NCI-H774 (cell line): ENCODE measurements around the gene JAZF1.

ENCODE experiments used
- DNase-seq: peaks from one replicate; lab custom pipeline; 2025; lab: John Stamatoyannopoulos, UW

Gene JAZF1

DNA sequence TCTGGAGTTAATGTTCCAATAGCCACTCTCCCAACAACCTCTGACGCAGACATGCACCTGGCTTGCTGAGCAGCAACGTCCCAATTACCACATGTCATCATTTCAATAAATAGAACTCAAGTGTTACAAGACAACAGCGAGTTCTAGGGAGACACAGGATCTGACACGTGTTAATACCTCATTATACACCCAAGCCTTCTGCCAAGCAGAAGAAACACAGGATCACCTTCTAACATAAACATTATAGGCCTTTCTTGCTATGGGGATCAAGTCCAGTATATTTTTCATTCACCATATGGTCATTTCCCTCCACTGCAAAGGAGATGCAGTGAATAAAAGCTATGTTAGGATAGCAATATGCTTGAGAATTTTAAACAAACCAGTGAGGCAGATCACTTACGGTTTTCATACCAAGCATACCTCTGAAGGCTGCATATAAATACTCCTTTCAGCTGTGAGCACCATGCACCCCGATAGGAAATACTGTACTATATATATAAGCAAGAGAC is 74.2 kb downstream of the JAZF1 start:
- peak; percentile 77 for DNase-seq

GRCh38 chr7:28105234-28105633 is 75.4 kb downstream of the JAZF1 start:
- DNase-seq = no peak

DNA sequence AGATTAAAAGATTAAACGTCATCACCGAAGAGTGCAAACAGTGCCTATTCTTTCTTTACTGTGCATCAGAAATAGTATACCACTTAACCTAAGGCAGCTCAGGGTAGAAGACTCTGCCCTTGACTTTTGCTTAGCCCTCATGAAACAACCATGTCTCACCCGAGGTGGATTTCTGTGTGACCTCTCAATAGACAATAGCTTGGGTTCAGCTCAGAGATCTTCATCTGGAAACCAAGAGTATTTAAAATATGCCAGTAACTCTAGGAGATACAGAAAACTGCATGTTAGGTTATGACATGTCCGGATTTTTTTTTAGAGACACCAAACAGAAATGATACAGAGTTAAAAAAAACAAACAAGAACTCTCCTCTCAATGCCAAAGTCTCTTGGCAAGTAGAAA is 75.8 kb downstream of the JAZF1 start:
- no peak for DNase-seq

- no peak for DNase-seq
Observed at GRCh38 chr7:28104041-28104541, 76.5 kb downstream of the JAZF1 start.

GRCh38 chr7:28102797-28103196 is 77.8 kb downstream of the JAZF1 start:
- no peak for DNase-seq

GRCh38 chr7:28096713-28097112 is 83.9 kb downstream of the JAZF1 start:
- peak; percentile 21 for DNase-seq

- DNase-seq = no peak
Observed at GRCh38 chr7:28095231-28095630, 85.4 kb downstream of the JAZF1 start.

DNA sequence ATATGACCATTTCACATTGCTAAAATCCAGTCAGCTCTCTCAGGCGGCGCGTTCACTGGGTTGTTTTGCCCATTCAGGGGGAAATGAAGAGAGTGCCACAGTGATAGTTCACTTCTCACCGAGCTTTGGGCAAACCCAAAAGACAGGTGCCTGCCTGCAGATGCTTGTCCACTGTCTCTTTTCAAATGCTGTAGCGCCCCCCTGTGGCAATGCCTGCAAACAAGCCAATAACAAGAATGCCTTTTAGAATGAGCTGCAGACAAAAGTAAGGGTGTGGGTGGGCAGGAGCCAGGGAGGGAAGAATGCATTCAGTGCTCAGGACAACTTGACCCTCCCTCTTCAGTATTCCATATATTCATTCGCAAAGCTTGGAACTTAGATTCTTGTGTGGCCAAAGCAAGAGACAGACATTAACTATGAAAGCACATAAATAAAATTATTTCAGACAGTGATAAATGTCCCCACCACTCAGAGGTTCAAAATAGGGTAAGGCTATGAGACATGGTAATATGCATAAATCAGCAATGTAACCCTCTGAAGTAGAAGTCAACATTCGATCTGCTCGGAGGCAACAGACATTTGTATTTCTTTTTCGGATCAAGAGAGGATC is 86.9 kb downstream of the JAZF1 start:
- peak; percentile 56 for DNase-seq

- DNase-seq = no peak
Observed at GRCh38 chr7:28091190-28091589, 89.4 kb downstream of the JAZF1 start.

DNA sequence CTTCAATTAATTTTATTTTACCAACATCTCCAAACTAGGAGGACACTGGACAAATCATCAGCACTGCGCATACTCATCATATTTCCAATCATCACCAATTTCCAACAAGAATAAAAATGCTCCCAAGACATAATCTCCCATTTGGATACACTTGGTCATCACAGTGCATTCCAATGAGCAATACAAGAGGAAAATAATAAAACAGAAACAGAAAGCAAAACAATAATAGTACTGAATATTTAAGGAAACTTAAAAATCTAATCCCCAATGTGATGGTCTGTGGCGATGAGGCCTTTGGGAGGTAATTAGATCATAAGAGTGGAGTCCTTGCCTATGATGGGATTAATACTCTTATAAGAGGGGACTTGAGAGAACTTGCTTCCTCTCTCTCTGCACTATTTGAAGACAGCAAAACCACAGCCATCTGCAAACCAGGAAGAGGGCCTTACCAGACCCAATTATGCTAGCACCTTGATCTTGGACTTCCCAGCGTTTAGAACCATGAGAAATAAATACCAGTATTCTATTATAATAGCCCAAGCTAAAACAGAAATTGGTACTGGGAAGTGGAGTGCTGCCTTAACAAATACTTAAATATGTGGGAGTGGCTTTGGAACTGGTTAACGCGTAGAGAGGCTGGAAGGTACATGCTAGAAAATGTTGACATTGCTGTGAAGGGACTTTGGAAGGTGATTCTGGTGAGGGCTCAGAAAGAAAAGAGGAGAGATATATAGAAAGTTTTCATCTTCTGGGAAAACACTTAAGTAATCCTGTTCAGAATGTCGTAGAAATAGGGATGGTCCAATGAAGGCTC is 91.5 kb downstream of the JAZF1 start:
- DNase-seq = no peak

- DNase-seq = no peak
Observed at GRCh38 chr7:28088032-28088431, 92.6 kb downstream of the JAZF1 start.

DNA sequence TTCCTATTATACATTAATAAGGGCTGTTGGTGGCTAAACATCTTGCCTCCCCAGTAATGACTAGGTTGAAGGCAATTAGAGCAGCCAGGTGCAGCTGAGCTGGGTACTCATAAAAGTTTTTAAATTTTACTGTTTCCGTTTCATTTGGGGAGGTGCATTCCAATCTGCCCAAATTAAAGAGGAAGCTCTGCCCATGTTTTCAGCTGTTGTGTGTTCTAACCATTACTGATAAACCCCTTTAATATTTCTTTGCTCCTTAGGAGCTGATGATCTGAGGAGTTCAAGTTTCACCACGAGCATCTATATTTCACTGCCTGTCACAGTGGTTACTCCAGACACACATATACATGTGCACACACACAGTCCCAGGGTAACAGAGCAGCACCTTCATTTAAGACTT is 94.4 kb downstream of the JAZF1 start:
- no peak for DNase-seq

DNA sequence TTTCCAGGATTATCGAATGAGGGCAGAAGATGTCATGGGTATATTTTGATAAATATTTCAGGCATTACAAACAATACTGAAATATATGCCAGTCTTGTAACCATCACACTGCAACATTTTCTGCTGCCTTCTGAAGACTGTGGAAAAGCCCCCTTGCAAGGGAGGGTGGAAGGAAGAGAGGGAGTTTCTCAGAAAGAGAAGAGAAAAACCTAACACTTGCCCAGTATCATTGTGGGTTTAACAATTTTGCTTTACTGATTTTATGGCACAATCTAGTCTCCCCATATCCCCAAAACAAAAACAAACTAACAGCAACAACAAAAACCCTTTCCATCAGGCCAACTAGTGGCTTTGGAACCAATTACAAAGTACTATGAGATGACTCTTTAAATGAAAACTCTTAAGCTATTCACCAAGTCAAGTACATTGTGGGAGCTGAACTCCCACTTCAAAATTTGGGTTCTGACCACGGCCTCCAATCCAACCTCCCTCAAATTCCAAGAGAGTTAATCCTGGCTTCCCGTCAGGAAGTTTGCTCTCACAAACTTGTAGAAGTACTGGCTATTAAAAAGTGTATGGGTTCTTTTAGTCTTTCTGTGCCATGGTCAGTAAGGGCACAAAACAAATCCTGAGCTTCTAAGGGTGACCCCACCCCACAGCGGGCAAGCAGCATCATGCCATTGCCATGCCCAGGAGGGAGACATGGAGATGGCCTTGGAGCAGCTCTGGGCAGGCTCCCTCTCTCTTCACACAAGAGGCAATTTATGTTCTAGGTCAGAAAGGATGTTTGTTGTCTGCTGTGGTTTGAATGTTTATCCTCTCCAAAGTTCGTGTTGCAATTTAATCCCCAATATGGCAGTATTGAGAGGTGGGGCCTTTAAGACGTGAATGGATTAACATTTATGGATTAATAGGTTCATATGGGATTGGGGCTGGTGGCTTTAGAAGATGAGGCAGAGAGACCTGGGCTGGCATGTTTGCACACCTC is 96.3 kb downstream of the JAZF1 start:
- no peak for DNase-seq

- DNase-seq = no peak
Observed at GRCh38 chr7:28083164-28083997, 97.2 kb downstream of the JAZF1 start.

DNA sequence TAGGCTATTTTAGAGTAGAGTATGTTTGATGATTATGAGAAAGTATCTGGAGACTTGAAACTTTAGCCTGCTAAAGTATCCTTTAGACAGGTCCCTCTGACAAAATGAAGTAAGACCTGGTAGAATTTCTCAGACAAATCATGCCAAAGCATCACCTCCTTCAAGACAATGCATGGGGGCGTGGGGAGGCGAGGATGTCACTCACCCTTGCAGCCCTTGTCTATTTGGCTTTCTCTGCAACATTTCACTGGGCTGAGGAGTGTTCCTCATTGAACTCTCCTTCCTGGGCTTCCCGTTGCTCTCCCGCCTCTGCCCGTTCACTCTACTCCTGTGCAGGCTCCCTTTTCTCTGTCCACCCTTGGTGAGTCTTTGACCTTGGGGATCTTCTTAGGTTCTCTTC is 98.5 kb downstream of the JAZF1 start:
- DNase-seq = no peak

- DNase-seq = no peak
Observed at GRCh38 chr7:28081016-28081415, 99.6 kb downstream of the JAZF1 start.

- DNase-seq = peak; percentile 21
Observed at GRCh38 chr7:28078036-28078901, 102.3 kb downstream of the JAZF1 start.

GRCh38 chr7:28077616-28078015 is 103.0 kb downstream of the JAZF1 start:
- no peak for DNase-seq

DNA sequence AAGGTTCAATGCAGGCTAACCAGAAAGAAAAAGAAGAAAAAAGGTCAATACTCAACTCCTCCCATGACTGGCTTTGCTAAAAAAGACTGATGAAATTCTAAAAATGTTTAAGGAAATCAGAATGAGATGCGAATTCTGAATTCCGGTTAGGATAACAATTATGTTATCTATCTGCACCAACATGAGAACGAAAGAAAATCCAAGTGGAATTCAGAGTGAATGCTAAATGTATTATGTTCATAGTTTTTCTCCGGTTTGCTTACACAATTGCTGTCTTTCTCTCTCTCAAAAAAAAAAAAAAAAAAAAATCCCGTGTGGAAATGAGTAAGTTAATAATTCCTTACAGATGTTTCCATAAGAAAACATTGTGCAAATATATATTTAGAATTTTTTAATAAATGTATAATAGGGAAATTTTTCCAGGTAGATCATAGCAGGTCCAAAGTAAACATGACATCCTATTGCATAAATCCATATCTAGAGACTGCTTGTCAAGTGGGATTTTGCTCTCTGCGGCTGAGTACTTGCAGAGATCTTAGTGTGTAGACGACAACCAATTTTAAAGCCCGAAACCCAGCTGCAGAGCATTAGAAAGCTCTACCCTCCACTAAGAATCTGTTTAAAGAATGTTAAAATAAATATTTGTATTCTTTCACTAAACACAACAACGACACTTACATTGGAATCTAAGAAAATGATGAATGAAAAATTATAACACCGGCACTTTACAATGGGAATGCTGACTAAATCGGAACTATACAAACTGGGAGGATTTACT is 104.0 kb downstream of the JAZF1 start:
- no peak for DNase-seq
